ENCODE results near the gene RETREG1. TPM values are rescaled to one million over a fixed set of nuclear protein-coding genes. Genes with fewer than 3 reads are reported as not detected.
"Not testable (repeated sequence)": the region's sequence is repeated elsewhere in the genome, so short reads cannot be mapped to it uniquely, and the experiment has no call there.

RETREG1 gene
- total RNA-seq, 1 experiment from 2014 or later, result 25.4 TPM

- peak; percentile 80 for DNase-seq (ENCODE audit: low spot score)
Observed at GRCh38 chr5:16456103-16456832, 160.5 kb downstream of the RETREG1 start.

- DNase-seq (ENCODE audit: low spot score), result no peak
Observed at GRCh38 chr5:16455668-16456067, 161.1 kb downstream of the RETREG1 start.

GRCh38 chr5:16454686-16455085 lies 162.1 kb downstream of the RETREG1 start:
- no peak for DNase-seq (ENCODE audit: low spot score)

GRCh38 chr5:16453609-16454008 lies 163.2 kb downstream of the RETREG1 start:
- DNase-seq (ENCODE audit: low spot score), result no peak

- no peak for DNase-seq (ENCODE audit: low spot score)
Observed at GRCh38 chr5:16450163-16450562, 166.6 kb downstream of the RETREG1 start.

GRCh38 chr5:16446993-16447392 lies 169.8 kb downstream of the RETREG1 start:
- no peak for DNase-seq (ENCODE audit: low spot score)

- DNase-seq (ENCODE audit: low spot score), result no peak
Observed at GRCh38 chr5:16437977-16438376, 178.8 kb downstream of the RETREG1 start.

- DNase-seq (ENCODE audit: low spot score), result not testable (repeated sequence)
Observed at GRCh38 chr5:16436065-16436682, 180.6 kb downstream of the RETREG1 start.

GRCh38 chr5:16431490-16431889 lies 185.3 kb downstream of the RETREG1 start:
- no peak for DNase-seq (ENCODE audit: low spot score)

GRCh38 chr5:16430349-16431089 lies 186.3 kb downstream of the RETREG1 start:
- no peak for DNase-seq (ENCODE audit: low spot score)

- DNase-seq (ENCODE audit: low spot score), result no peak
Observed at GRCh38 chr5:16428359-16428758, 188.4 kb downstream of the RETREG1 start.

GRCh38 chr5:16427587-16427986 lies 189.2 kb downstream of the RETREG1 start:
- DNase-seq (ENCODE audit: low spot score), result no peak

Other genes with a start within 250 kb of the RETREG1 start
- gene ZNF622, start 151.2 kb downstream of the RETREG1 start, total RNA-seq (2014; rRNA removed; shearing (Covaris generic)), result 58.9 and 73.0 TPM in 2 replicates

Data from A172 (cell line).